ENCODE measurements around the gene DDT.

GRCh38 chr22:24006207-24006913, 32.1 kb upstream of the DDT start:
- TF ChIP-seq MYC (IDR thresholded peaks at IDR 0.05; ENCODE audit: low read depth, low read length): no peak
- TF ChIP-seq CTCF (IDR thresholded peaks at IDR 0.05; ENCODE audit: extremely low read depth in 1 of 2, insufficient read depth in 1 of 2, low read depth in 1 of 2, low read length in 2 of 2): no peak
- no peak for TF ChIP-seq MAX (IDR thresholded peaks at IDR 0.05; ENCODE audit: insufficient read depth, insufficient read length)
- TF ChIP-seq FOS (IDR thresholded peaks at IDR 0.05; ENCODE audit: borderline replicate concordance, insufficient read depth, low read length): no peak
- no peak for TF ChIP-seq GATA2 (IDR thresholded peaks at IDR 0.05; ENCODE audit: insufficient read depth, insufficient read length, low read depth, low read length)
- TF ChIP-seq EZH2 (IDR thresholded peaks at IDR 0.05; ENCODE audit: borderline replicate concordance, low read depth, low read length, severe bottlenecking): no peak
